NCI-H2196 (cell line): ENCODE data around the gene GPR137B.
"Not testable (repeated sequence)": the region's sequence is repeated elsewhere in the genome, so short reads cannot be mapped to it uniquely, and the experiment has no call there.

ENCODE experiments used
- DNase-seq: peaks from one replicate; lab custom pipeline; 2025; ENCODE audit not compliant: unreplicated experiment; lab: John Stamatoyannopoulos, UW

GPR137B gene

GRCh38 chr1:236144033-236144432 is 1.7 kb downstream of the GPR137B start:
- DNase-seq = no peak

GRCh38 chr1:236144446-236145150 is 2.3 kb downstream of the GPR137B start:
- DNase-seq = no peak

GRCh38 chr1:236147068-236147467 is 4.7 kb downstream of the GPR137B start:
- no peak for DNase-seq

- no peak for DNase-seq
Measured at GRCh38 chr1:236147521-236148469, 5.5 kb downstream of the GPR137B start.

GRCh38 chr1:236148470-236148845 is 6.1 kb downstream of the GPR137B start:
- no peak for DNase-seq

DNA sequence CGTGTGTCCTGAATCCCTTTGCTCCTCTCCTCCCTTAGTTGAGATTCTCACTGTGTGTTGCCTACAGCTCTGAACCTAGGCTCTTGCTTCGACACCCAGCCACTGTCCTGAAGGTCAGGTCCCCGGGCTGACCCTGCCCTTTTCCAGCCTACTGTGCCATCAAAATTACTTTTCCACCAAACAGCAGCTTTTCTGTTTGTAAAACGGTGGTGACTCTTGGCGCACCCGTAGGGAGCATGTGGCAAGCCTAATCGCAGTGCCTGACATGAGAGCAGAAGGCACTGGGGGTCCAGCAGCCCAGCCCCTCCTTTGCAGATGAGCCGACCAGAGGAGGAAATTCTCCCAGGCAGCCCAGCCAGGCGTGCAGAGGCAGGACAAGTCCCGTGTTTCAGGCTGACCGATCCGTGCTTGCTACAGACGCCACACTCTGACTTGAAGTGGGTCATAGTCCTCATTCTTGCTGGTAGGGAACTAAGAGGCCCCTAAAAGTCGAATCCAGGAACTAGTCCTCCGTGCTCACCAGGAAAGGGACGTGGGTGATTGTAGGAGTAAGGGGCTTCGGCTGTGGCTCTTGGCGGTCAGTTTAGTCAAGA is 6.8 kb downstream of the GPR137B start:
- no peak for DNase-seq

- DNase-seq = no peak
Measured at GRCh38 chr1:236149696-236150228, 7.4 kb downstream of the GPR137B start.

- no peak for DNase-seq
Measured at GRCh38 chr1:236150311-236150955, 8.1 kb downstream of the GPR137B start.

GRCh38 chr1:236150986-236151385 is 8.6 kb downstream of the GPR137B start:
- no peak for DNase-seq

DNA sequence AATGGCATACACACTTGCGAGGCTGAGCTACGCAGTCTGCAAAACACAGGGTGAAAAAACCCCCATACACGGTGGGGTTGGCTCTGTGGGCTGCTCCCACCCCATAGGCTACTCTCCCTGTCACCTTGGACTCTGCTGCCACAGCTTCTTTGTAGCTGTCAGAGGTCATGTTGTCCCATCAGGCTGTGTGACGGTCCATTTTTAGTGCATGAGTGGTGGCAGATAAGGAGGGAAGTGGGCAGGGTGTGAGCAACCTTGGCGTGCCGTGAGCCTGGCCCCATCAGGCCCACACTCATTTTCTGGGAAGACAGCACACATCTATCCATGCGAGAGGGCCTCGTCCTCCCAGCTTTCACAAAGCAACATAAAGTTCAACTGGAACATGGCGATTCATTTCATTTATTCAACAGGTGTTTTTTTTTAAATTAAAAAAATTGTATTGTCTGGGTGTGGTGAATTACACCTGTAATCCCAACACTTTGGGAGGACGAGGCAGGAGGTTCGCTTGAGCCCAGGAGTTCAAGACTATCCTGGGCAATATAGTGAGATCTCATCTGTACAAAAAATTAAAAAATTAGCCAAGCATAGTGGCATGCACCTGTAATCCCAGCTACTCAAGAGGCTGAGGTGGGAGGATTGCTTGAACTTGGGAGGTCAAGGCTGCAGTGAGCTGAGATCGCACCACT is 9.5 kb downstream of the GPR137B start:
- DNase-seq = no peak

- DNase-seq = no peak
Measured at GRCh38 chr1:236154126-236154525, 11.8 kb downstream of the GPR137B start.

- no peak for DNase-seq
Measured at GRCh38 chr1:236154671-236155398, 12.5 kb downstream of the GPR137B start.

DNA sequence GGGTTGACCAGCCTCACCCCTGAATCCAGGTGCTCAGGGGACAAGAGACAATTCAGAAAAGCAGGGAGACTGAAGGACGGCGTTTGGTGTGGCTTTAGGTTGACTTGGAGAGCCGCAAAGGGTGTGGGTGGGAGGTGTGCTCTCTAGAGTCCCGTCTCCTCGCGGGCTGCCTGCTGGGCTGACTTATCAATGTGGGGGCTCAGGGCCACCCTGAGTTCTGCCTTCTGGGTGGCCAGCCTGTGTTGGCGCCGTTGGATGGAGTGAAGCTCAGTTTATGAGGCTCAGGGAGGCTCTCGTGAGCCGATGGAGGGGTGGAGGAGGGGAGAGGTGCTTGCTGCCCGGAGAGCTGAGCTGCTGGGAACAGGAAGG is 13.0 kb downstream of the GPR137B start:
- DNase-seq = no peak

GRCh38 chr1:236155841-236156503 is 13.6 kb downstream of the GPR137B start:
- no peak for DNase-seq

- DNase-seq = no peak
Measured at GRCh38 chr1:236156512-236157208, 14.3 kb downstream of the GPR137B start.

DNA sequence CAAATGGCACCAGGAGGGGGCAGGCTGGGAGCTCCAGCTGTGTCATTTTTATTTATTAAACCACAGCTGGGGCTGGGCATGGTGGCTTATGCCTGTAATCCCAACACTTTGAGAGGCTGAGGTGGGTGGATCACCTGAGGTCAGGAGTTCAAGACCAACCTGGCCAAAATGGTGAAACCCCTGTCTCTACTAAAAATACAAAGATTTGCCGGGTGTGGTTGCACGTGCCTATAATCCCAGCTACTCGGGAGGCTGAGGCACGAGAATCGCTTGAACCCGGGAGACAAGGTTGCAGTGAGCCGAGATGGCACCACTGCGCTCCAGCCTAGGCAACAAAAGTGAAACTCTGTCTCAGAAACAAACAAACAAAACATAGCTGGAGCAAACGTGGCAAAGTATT is 15.7 kb downstream of the GPR137B start:
- not testable (repeated sequence) for DNase-seq

- DNase-seq = no peak
Measured at GRCh38 chr1:236158719-236159118, 16.4 kb downstream of the GPR137B start.

DNA sequence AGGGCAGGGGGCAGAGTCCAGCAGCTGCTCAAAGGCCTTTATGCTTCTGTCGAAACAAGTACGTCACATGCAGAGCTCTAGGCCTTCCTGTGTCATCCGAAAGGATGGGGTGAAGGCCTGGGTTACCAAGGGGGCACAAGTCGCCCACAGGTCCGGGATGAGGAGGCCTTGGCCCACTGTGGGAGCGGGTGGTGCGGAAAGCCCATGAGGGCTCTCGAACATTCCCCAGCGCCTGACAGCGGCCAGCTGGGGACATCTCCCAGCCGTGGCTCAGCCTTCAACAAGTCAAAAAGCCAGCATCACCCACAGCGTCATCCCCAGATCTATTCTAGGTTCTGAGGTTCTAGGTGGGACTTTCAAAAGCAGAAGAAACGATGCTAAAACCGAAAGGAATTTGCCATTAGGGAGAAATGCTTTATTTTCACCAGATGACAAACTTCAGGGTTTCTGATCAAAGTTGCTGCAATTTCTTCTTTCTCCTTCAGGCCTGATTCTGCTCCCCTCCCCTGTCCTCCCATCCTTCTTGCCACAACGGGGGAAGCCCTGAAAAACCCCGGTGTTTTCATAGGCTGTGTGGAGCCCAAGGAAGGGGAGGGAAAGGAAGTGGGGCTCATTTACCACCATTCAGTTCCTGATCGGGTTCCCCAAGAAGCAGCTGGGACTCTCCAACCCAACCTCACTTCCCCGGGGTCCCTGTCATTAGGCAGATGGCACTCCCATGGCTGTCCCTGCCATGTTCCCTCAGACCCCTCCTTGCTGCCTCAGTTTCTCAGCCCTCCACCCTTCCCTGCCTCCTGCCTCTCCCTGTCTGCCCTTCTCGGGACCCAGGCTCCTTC is 17.6 kb downstream of the GPR137B start:
- DNase-seq = no peak
